ENCODE data around the gene VPS8. TPM values are rescaled to one million over a fixed set of nuclear protein-coding genes. Genes with fewer than 3 reads are reported as not detected.

VPS8 gene
- total RNA-seq, 1 donor from 2014 or later, result 83.9 TPM

DNA sequence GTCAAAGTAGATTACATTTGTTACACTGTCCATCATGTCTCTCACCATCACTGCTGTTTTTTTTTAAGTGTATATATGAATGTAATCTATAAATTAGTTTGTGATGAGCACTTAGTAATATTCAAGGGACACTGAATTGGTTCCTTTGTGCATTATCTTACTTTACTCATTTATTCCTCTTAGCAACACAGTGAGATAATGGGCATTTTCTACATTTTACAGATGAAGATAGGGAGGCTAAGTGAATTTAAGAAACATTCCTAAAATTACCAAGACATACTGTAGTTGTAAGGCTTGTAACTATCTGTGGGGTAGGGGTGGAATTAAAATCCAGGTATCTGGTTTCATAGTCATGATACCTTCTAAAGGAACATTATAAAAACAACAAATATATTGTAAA is 33.9 kb downstream of the VPS8 start:
- Histone ChIP-seq H3K9me3 (replicated peaks) (no peaks in the 10 kb centered on the region), H3K4me3 (no peak overlapping the region), H3K4me1 (no peaks in the 10 kb centered on the region), H3K36me3 (peaks cover 13% of the 10 kb centered on the region), H3K27ac (replicated peaks) (no peak overlapping the region), H3K27me3 (ENCODE audit: low read depth) (no peaks in the 10 kb centered on the region)
- no peak for DNase-seq
- intact Hi-C loops (cut with micrococcal nuclease), result no loop called here
- TF ChIP-seq CTCF (IDR thresholded peaks at IDR 0.05; ENCODE audit: borderline replicate concordance), result no peak

DNA sequence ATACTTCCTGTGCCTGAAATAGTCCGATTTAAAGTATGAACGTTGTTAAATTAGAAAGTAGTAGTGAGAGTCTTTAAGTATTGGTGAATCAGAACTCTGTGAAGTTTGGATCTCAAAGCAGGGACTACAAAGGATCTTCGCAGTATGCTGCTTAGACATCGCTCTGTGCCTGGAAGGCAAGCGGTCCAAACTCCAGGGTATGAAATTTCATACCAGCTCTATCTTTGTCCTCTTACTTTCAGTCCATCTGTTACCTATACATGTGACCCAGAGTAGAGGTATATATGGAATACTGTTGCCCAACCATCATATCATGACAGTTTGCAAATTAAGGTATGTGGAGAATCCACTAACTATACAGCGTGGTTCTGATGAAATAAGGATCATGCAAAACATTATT is 34.5 kb downstream of the VPS8 start:
- Histone ChIP-seq H3K27me3 (ENCODE audit: low read depth) (no peaks in the 10 kb centered on the region), H3K27ac (replicated peaks) (no peak overlapping the region), H3K36me3 (peaks cover 20% of the 10 kb centered on the region), H3K9me3 (replicated peaks) (no peaks in the 10 kb centered on the region), H3K4me1 (no peaks in the 10 kb centered on the region), H3K4me3 (no peak overlapping the region)
- TF ChIP-seq CTCF (IDR thresholded peaks at IDR 0.05; ENCODE audit: borderline replicate concordance), result no peak
- no peak for DNase-seq
- intact Hi-C loops (cut with micrococcal nuclease), result no loop called here

DNA sequence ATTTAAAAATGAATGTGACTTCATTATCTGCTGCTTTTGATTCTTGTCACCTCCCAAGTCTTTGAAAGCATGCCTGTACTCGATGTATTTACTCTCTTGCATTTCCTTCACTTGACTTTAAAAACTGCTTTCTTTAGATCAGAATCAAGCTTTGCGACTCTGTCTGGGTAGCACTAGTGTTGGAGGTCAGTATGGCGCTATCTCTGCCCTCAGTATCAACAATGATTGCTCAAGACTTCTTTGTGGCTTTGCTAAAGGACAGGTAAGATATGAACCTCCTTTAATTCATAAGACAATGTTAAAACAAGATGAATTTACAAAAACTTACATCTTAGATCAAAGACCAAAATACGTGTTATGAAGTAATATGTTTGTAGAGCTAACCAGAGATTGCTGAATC is 37.0 kb downstream of the VPS8 start:
- DNase-seq, result no peak
- Histone ChIP-seq H3K27ac (replicated peaks) (no peak overlapping the region), H3K4me1 (no peaks in the 10 kb centered on the region), H3K4me3 (no peak overlapping the region), H3K27me3 (ENCODE audit: low read depth) (no peaks in the 10 kb centered on the region), H3K9me3 (replicated peaks) (no peaks in the 10 kb centered on the region), H3K36me3 (peaks cover 37% of the 10 kb centered on the region)
- intact Hi-C loops (cut with micrococcal nuclease), result no loop called here
- no peak for TF ChIP-seq CTCF (IDR thresholded peaks at IDR 0.05; ENCODE audit: borderline replicate concordance)

DNA sequence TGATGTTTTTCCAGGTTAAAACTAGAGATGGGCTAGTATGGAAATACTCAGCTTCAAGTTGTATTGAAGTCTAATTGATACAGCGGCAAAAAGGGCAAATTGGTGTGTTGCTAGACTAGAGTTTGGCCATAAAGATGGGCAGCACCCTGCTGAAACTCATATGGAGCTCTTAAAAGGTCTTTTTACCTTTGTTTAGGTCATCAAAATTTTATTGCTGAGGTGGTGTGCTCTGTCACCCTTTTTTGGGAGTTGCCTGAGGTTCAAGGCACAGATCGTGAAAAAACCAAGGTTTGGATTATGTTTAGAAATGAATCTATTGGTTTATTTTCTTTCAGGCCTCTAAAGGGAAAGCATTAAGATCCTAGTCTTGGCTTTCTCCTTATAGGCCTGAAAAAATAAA is 38.2 kb downstream of the VPS8 start:
- intact Hi-C loops (cut with micrococcal nuclease), result no loop called here
- Histone ChIP-seq H3K36me3 (peaks cover 49% of the 10 kb centered on the region), H3K27me3 (ENCODE audit: low read depth) (no peaks in the 10 kb centered on the region), H3K4me3 (no peak overlapping the region), H3K9me3 (replicated peaks) (no peaks in the 10 kb centered on the region), H3K27ac (replicated peaks) (no peak overlapping the region), H3K4me1 (no peaks in the 10 kb centered on the region)
- TF ChIP-seq CTCF (IDR thresholded peaks at IDR 0.05; ENCODE audit: borderline replicate concordance), result no peak
- no peak for DNase-seq

- no peak overlapping the region for H3K4me3 ChIP-seq
- H3K4me1 ChIP-seq, result no peaks in the 10 kb centered on the region
- TF ChIP-seq CTCF (IDR thresholded peaks at IDR 0.05; ENCODE audit: borderline replicate concordance), result no peak
- intact Hi-C loops (cut with micrococcal nuclease), result no loop called here
- H3K27me3 ChIP-seq (ENCODE audit: low read depth), result no peaks in the 10 kb centered on the region
- H3K36me3 ChIP-seq, result peaks cover 97% of the 10 kb centered on the region
- H3K9me3 ChIP-seq (replicated peaks), result no peaks in the 10 kb centered on the region
- no peak overlapping the region for H3K27ac ChIP-seq (replicated peaks)
- no peak for DNase-seq
These were observed 45.1 kb downstream of the VPS8 start for GRCh38 chr3:184857099-184857498.

DNA sequence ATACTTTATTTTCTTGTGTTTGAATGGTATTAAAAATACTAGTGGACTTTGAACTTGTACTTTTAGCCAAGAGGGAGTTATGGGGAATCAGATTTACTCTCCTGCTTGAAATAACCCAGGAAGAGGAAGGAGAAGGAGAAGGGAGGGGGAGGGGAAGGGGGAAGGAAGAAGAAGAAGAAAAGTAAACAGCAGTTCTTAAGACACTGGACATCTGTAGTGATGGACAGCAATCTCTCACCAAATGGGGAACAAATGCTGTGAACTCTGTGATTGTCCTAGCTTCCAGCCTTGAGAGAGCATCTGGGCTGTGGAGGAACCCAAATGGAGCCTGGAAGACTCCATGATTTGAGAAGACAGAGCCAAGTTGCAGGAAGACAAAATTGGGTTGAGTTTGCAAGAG is 52.0 kb downstream of the VPS8 start:
- no peak for DNase-seq
- H3K36me3 ChIP-seq, result peaks cover 95% of the 10 kb centered on the region
- no peak for TF ChIP-seq CTCF (IDR thresholded peaks at IDR 0.05; ENCODE audit: borderline replicate concordance)
- H3K4me3 ChIP-seq, result no peak overlapping the region
- H3K9me3 ChIP-seq (replicated peaks), result no peaks in the 10 kb centered on the region
- no peak overlapping the region for H3K27ac ChIP-seq (replicated peaks)
- intact Hi-C loops (cut with micrococcal nuclease), result no loop called here
- H3K4me1 ChIP-seq, result no peaks in the 10 kb centered on the region
- no peaks in the 10 kb centered on the region for H3K27me3 ChIP-seq (ENCODE audit: low read depth)
